GM23338 (cell line): ENCODE results near the gene CDC14B. TPM values are rescaled to one million over a fixed set of nuclear protein-coding genes. Genes with fewer than 3 reads are reported as not detected.
A peak's percentile ranks its signal among the peaks of the same experiment; 100 is the strongest.

ENCODE experiments used
- ATAC-seq: fragments of 200-7000 bp; cut with Tn5 transposase; 3 replicates; pipeline ENCODE4 v1.9.1; 2020
- DNase-seq: peaks from one replicate; pipeline ENCODE4 v3.0.0-alpha.2; 2015; ENCODE audit warnings: low spot score
- H2AFZ ChIP-seq: fragments of 200-600 bp; sonication (generic); 2 replicates; pipeline ENCODE4 v1.8.0; 2016; ENCODE audit warnings: antibody characterized with exemption, mild to moderate bottlenecking, moderate library complexity
- H3F3A ChIP-seq: fragments of 200-600 bp; sonication (generic); replicated peaks from 2 replicates; pipeline ENCODE4 v1.8.0; 2017; ENCODE audit warnings: antibody characterized with exemption, mixed run types, low read depth
- H3K27ac ChIP-seq: fragments of 200-600 bp; sonication (generic); 2 replicates; pipeline ENCODE4 v1.6.1; 2016; ENCODE audit warnings: low read depth
- H3K27me3 ChIP-seq: fragments of 200-600 bp; sonication (generic); 2 replicates; pipeline ENCODE4 v1.8.0; 2016; ENCODE audit warnings: mild to moderate bottlenecking, mixed run types, moderate library complexity; ENCODE audit not compliant: insufficient read depth
- H3K36me3 ChIP-seq: fragments of 200-600 bp; sonication (generic); 2 replicates; pipeline ENCODE4 v1.8.0; 2016; ENCODE audit warnings: mild to moderate bottlenecking; ENCODE audit not compliant: insufficient read depth
- H3K4me1 ChIP-seq: fragments of 200-600 bp; sonication (generic); 2 replicates; pipeline ENCODE4 v1.8.0; 2016; ENCODE audit warnings: mild to moderate bottlenecking, moderate library complexity; ENCODE audit not compliant: insufficient read depth
- H3K4me2 ChIP-seq: fragments of 200-600 bp; sonication (generic); 2 replicates; pipeline ENCODE4 v1.7.1; 2017; ENCODE audit warnings: mixed run types
- H3K4me3 ChIP-seq: fragments of 200-600 bp; sonication (generic); 2 replicates; pipeline ENCODE4 v1.6.1; 2016; ENCODE audit warnings: mixed run types
- H3K79me2 ChIP-seq: fragments of 200-600 bp; sonication (generic); replicated peaks from 2 replicates; pipeline ENCODE4 v1.8.0; 2017; ENCODE audit warnings: mild to moderate bottlenecking; ENCODE audit not compliant: insufficient read depth
- H3K9me2 ChIP-seq: fragments of 200-600 bp; sonication (generic); 2 replicates; pipeline ENCODE4 v1.8.0; 2017; ENCODE audit not compliant: insufficient read depth
- H4K20me1 ChIP-seq: fragments of 200-600 bp; sonication (generic); replicated peaks from 2 replicates; pipeline ENCODE4 v1.8.0; 2017; ENCODE audit warnings: mild to moderate bottlenecking; ENCODE audit not compliant: insufficient read depth
- H3K27ac Mint-ChIP-seq: 2 replicates; pipeline ENCODE4 v1.8.0; 2020; ENCODE audit warnings: inconsistent platforms, mild to moderate bottlenecking, moderate library complexity, mixed read lengths
- H3K27me3 Mint-ChIP-seq: 3 replicates; pipeline ENCODE4 v1.8.0; 2022; ENCODE audit warnings: low read depth, mild to moderate bottlenecking, moderate library complexity, mixed read lengths, inconsistent platforms; ENCODE audit not compliant: insufficient read depth, poor library complexity
- H3K36me3 Mint-ChIP-seq: 3 replicates; pipeline ENCODE4 v1.8.0; 2021; ENCODE audit warnings: low read depth, mild to moderate bottlenecking, inconsistent platforms, moderate library complexity, mixed read lengths
- H3K4me1 Mint-ChIP-seq: 3 replicates; pipeline ENCODE4 v1.8.0; 2020; ENCODE audit warnings: mild to moderate bottlenecking, inconsistent platforms, mixed read lengths
- H3K4me3 Mint-ChIP-seq: 3 replicates; pipeline ENCODE4 v1.8.0; 2021; ENCODE audit warnings: moderate library complexity, mild to moderate bottlenecking, inconsistent platforms, mixed read lengths
- H3K9me3 Mint-ChIP-seq: 3 replicates; pipeline ENCODE4 v1.8.0; 2020; ENCODE audit warnings: moderate library complexity, mild to moderate bottlenecking, inconsistent platforms, mixed read lengths
- EZH2 ChIP-seq: fragments of 200-600 bp; sonication (generic); IDR thresholded peaks from one replicate; pipeline ENCODE4 v1.8.0; 2017; ENCODE audit warnings: antibody characterized with exemption, mild to moderate bottlenecking, low read depth; ENCODE audit not compliant: unreplicated experiment
- EZH2phosphoT487 ChIP-seq: fragments of 200-600 bp; sonication (generic); IDR thresholded peaks from one replicate; pipeline ENCODE4 v1.8.1; 2018; ENCODE audit warnings: antibody characterized with exemption; ENCODE audit not compliant: unreplicated experiment
- POLR2AphosphoS5 ChIP-seq: IDR thresholded peaks from 2 replicates; pipeline ENCODE4 v1.6.1; 2016; ENCODE audit warnings: antibody characterized with exemption, low read depth
- ZNF114 ChIP-seq: fragments of 250-450 bp; sonication (Bioruptor Pico); IDR thresholded peaks from 2 replicates; pipeline ENCODE4 v1.5.0; 2020; ENCODE audit warnings: mild to moderate bottlenecking, moderate library complexity
- ZNF462 ChIP-seq: fragments of 250-450 bp; sonication (Bioruptor Pico); IDR thresholded peaks from 2 replicates; pipeline ENCODE4 v1.5.0; 2020; ENCODE audit warnings: mild to moderate bottlenecking, moderate library complexity
- polyA plus RNA-seq: library from polyadenylated mRNA; unstranded; fragments of >200 nt; fragmentation: Nextera tagmentation; extraction: Ambion mirVana; gene quantifications from 2 replicates; pipeline ENCODE4 v1.2.1, GENCODE V29; 2016
- total RNA-seq: library from RNA; depleted of rRNA; stranded (reverse); fragments of >200 nt; shearing (Covaris generic); gene quantifications from 2 replicates; pipeline ENCODE4 v1.2.3, GENCODE V29; 2014

The CDC14B gene
- total and polyA plus RNA-seq, 2 experiments from 2014 or later, result 12.2 to 52.1 TPM

GRCh38 chr9:96460882-96461281, 158.8 kb downstream of the CDC14B start:
- H3K36me3 ChIP-seq, result peaks cover 3% of the 10 kb centered on the region; the same call in 1 of the 2 replicates
- H3K27me3 ChIP-seq, result no peaks in the 10 kb centered on the region
- H3K4me3 Mint-ChIP-seq, result no peak overlapping the region; the same call in 2 of the 3 replicates
- ATAC-seq, result no peak
- H4K20me1 ChIP-seq, result no peaks in the 10 kb centered on the region
- peaks cover 8% of the 10 kb centered on the region; the same call in 2 of the 3 replicates for H3K36me3 Mint-ChIP-seq
- no peaks in the 10 kb centered on the region for H3K9me2 ChIP-seq
- H3F3A ChIP-seq, result no peaks in the 10 kb centered on the region
- peaks cover 43% of the 10 kb centered on the region for H3K4me1 Mint-ChIP-seq
- H3K27ac ChIP-seq, result no peak overlapping the region
- H2AFZ ChIP-seq, result no peak overlapping the region
- peaks cover 35% of the 10 kb centered on the region for H3K4me1 ChIP-seq
- H3K79me2 ChIP-seq, result 0 out of 2 replicates have a peak, but pooled peaks cover 4% of the 10 kb centered on the region
- peak overlapping the region; percentile 25 for H3K27ac Mint-ChIP-seq
- peak overlapping the region; percentile 13; the same call in 1 of the 2 replicates for H3K4me2 ChIP-seq
- H3K9me3 Mint-ChIP-seq, result no peaks in the 10 kb centered on the region
- TF ChIP-seq EZH2, result no peak
- TF ChIP-seq ZNF462, result no peak
- no peak for TF ChIP-seq POLR2AphosphoS5
- DNase-seq, result no peak
- peaks cover 1% of the 10 kb centered on the region for H3K27me3 Mint-ChIP-seq
- H3K4me3 ChIP-seq, result no peak overlapping the region

GRCh38 chr9:96460470-96460869, 159.2 kb downstream of the CDC14B start:
- Histone ChIP-seq H3F3A (no peaks in the 10 kb centered on the region), H3K36me3 (no peaks in the 10 kb centered on the region), H3K4me3 (no peak overlapping the region), H3K27ac (no peak overlapping the region; the same call in 1 of the 2 replicates), H3K9me2 (no peaks in the 10 kb centered on the region), H3K4me2 (peak overlapping the region; percentile 50), H3K27me3 (no peaks in the 10 kb centered on the region), H2AFZ (no peak overlapping the region), H4K20me1 (no peaks in the 10 kb centered on the region), H3K79me2 (0 out of 2 replicates have a peak, but pooled peaks cover 4% of the 10 kb centered on the region), H3K4me1 (peaks cover 35% of the 10 kb centered on the region)
- Mint-ChIP-seq H3K9me3 (no peaks in the 10 kb centered on the region), H3K4me1 (peaks cover 43% of the 10 kb centered on the region), H3K4me3 (no peak overlapping the region), H3K36me3 (peaks cover 4% of the 10 kb centered on the region; the same call in 1 of the 3 replicates), H3K27me3 (peaks cover 1% of the 10 kb centered on the region), H3K27ac (peak overlapping the region; percentile 85)
- no peak for DNase-seq
- no peak for ATAC-seq
- TF ChIP-seq ZNF462 (no peak), EZH2phosphoT487 (no peak), ZNF114 (CRISPR knock-in tag) (no peak)
